Astrocyte of the cerebellum (primary cell): ENCODE data around the gene IL4.

Experiments
- DNase-seq: peaks from one replicate; pipeline ENCODE4 v3.0.0-alpha.2; 2011; ENCODE audit warnings: low read depth
- H3K4me3 ChIP-seq: 2 replicates; pipeline ENCODE4 v1.5.1; 2011; ENCODE audit warnings: mild to moderate bottlenecking, low read depth, low read length, moderate library complexity
- in situ Hi-C: cut with HindIII; loops from 2 replicates; pipeline ENCODE4 v1.10.0; 2017; ENCODE audit warnings: low sequenced_read_pairs
- TF ChIP-seq, protein P1 (sequence below): IDR thresholded peaks from 2 replicates; pipeline ENCODE4 v1.5.1; 2012; ENCODE audit warnings: low read length, low read depth, moderate library complexity, mild to moderate bottlenecking; ENCODE audit errors: missing control alignments

The IL4 gene

DNA sequence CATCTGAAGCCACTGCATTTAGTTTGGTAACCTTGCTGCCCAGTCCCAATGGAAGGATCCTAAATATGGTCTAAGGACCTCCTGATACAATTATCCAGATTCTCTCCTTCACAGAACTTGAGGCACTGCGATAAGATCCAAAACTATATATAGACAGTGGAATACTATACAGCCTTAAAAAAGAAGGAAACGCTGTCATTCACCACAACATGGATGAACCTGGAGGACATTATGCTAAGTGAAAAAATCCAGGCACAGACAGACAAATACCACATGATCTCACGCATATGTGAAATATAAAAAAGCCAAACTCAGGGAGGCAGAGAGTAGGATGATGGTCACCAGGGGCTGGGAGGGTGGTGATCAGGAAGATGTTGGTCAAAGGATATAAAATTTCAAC, 2.8 kb upstream of the IL4 start:
- TF ChIP-seq, protein P1, sequence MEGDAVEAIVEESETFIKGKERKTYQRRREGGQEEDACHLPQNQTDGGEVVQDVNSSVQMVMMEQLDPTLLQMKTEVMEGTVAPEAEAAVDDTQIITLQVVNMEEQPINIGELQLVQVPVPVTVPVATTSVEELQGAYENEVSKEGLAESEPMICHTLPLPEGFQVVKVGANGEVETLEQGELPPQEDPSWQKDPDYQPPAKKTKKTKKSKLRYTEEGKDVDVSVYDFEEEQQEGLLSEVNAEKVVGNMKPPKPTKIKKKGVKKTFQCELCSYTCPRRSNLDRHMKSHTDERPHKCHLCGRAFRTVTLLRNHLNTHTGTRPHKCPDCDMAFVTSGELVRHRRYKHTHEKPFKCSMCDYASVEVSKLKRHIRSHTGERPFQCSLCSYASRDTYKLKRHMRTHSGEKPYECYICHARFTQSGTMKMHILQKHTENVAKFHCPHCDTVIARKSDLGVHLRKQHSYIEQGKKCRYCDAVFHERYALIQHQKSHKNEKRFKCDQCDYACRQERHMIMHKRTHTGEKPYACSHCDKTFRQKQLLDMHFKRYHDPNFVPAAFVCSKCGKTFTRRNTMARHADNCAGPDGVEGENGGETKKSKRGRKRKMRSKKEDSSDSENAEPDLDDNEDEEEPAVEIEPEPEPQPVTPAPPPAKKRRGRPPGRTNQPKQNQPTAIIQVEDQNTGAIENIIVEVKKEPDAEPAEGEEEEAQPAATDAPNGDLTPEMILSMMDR, result no peak
- DNase-seq, result no peak
- in situ Hi-C loops, result no loop called here
- H3K4me3 ChIP-seq, result no peak overlapping the region

DNA sequence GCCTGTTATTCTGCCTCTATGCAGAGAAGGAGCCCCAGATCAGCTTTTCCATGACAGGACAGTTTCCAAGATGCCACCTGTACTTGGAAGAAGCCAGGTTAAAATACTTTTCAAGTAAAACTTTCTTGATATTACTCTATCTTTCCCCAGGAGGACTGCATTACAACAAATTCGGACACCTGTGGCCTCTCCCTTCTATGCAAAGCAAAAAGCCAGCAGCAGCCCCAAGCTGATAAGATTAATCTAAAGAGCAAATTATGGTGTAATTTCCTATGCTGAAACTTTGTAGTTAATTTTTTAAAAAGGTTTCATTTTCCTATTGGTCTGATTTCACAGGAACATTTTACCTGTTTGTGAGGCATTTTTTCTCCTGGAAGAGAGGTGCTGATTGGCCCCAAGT, 301 bp upstream of the IL4 start:
- in situ Hi-C loops, result no loop called here
- TF ChIP-seq, protein P1, result no peak

DNA sequence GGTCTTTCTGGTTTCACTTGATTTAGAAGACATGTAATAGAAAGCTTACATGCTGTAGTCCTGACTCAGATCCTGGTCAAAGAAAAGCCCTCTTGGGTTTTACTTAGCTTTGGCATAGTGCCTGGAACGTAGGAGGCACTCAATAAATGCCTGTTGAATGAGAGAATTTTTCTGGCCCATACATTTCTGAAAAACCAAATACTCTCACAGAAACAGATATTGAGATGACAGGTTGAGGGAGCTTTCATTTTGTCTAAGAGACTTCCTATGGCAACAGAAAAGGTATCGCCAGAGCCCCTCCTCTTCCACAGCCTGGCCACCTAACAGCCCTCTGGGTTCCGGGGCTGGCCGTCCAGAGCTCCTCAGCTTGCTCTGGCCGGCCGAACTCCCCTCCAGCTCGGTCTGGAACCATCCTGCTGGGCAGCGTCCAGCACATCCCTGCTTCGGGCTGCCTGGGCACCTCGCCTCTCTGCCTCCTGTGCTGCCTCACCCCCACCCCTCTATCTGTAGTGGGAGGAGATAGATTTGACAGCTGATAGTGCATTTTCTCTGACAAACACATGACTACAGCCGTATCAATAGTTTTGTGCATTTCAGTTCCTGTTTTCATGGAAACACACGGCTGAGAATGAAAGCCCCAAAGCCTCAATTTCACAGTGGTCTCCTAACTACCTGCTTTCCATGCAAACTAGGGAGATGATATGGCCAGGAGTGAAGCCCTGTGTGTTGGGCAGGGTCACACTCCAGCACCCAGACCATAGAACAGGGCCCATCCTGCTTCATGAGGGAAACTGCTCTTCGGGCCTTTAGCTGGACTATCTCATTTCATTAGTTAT, 1.1 kb downstream of the IL4 start:
- TF ChIP-seq, protein P1, result no peak
- in situ Hi-C loops, result no loop called here
- no peak overlapping the region for H3K4me3 ChIP-seq
- DNase-seq, result peak; percentile 91

More for the DNA sequence above, 301 bp upstream of the IL4 start:
- no peak overlapping the region for H3K4me3 ChIP-seq
- DNase-seq, result no peak

DNA sequence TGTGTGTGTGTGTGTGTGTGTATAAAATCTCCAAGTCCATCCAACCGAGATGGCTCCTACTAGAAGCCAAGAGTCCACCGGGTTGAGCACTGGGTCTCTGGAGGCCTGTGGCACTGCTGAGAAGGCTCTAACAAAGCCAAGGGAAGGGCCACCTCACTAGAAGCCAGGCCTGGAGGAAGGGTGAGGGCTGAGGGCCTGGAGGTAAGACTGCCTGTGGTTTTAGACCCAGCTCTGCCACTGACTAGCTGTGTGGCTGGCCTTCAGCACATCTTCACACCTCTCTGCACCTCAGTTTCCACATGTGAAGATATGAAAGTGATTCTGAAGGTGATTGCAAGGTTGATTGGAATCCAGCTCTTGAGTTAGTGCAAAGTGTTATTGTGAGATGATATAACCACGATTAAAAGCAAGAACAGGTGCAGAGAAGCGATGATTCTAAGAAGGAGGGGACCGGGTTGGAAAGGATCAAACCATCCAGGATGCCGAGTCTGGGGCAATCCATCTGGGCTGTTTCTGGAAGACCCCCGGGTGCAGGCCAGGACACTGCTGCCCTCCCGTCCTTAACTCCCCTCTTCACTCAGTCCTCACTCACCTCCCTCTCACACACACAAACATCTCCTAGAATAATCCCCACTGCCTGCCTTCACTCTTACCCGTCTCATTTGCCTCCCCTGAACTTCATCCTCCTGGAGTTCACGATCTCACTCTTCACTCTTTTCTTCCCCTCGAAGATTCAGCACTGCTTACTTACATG, 2.3 kb downstream of the IL4 start:
- TF ChIP-seq, protein P1, result no peak
- no peak overlapping the region for H3K4me3 ChIP-seq
- in situ Hi-C loops, result no loop called here
- no peak for DNase-seq

DNA sequence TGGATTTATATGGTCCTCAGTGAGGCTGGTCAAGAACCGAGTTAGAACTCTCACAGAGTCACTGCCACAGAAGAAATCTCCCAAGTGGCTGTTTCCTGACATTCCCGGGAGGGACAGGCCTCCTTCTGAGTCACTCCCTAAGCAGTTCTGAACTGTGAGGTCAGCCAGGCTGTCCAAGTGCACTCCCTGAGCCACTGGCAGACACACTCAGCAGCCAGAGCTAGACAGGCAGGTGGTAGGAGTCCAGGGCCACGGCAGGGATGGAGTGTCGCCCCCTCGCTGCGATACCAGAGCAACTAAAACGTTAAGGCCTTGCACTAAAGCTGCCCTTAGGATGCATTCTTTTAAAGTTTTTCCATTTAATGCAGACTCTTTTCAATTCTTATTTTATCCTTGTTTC, 3.4 kb downstream of the IL4 start:
- peak; percentile 39 for DNase-seq
- TF ChIP-seq, protein P1, result peak; percentile 29
- H3K4me3 ChIP-seq, result no peak overlapping the region
- in situ Hi-C loops, result no loop called here

DNA sequence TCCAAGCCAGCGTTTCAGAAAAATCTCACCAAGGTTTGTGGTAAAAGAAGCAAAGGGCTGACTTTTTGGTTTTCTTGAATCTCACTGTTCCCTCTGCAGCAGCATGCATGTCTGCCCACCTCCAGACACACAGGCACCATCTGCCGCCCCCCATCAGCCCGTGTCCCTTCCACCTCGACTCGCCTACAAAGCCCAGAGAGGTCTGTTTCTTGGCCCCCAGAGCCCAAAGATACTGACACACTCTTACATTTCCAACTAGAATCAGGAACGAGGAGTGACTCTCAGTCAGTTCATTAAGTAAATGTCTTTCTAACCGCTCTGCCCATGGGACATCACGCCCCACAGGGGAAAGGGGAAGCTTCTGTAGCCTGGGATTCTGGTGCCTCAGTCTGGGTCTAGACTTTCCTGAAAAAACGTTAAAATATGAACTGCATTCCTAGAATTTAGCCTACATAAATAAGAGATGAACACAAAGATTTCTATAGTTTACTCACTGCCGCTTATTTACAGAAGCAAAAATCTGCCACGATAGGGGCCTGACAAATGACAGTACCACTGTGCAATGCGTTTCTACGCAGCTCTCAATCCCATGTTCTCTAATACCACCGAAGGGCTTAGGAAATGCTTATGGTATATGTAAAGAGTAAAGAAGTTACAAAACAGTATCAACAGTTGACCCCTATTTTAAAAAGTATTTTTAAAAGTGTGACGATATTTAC, 4.1 kb downstream of the IL4 start:
- TF ChIP-seq, protein P1, result no peak
- H3K4me3 ChIP-seq, result no peak overlapping the region
- in situ Hi-C loops, result no loop called here
- no peak for DNase-seq
